K562 (cell line): ENCODE results near the gene RNF41. TPM values are rescaled to one million over a fixed set of nuclear protein-coding genes. Genes with fewer than 3 reads are reported as not detected.

Experiments used
- ATF4 ChIP-seq: fragments of 450-650 bp; formaldehyde crosslinking; IDR thresholded peaks from 2 replicates; pipeline ENCODE4 v1.4.0; 2022; ENCODE audit warnings: mild to moderate bottlenecking, moderate library complexity
- CEBPB ChIP-seq: fragments of 450-650 bp; IDR thresholded peaks from 2 replicates; pipeline ENCODE4 v1.6.1; 2016; ENCODE audit warnings: missing genetic modification characterization, missing compliant biosample characterization
- CHD1 ChIP-seq: fragments of 200-600 bp; sonication (generic); IDR thresholded peaks from one replicate; pipeline ENCODE4 v1.6.1; 2012; ENCODE audit warnings: mild to moderate bottlenecking, moderate library complexity, low read length, inconsistent platforms
- EP300 ChIP-seq: IDR thresholded peaks from 2 replicates; pipeline ENCODE4 v1.6.1; 2012; ENCODE audit warnings: low read length, improper control_type of control experiment
- EWSR1 ChIP-seq: fragments of 450-650 bp; IDR thresholded peaks from 2 replicates; pipeline ENCODE4 v1.6.1; 2018; ENCODE audit warnings: borderline replicate concordance, mild to moderate bottlenecking, low read depth, moderate library complexity; ENCODE audit not compliant: partially characterized antibody
- GTF2A2 ChIP-seq: IDR thresholded peaks from 2 replicates; pipeline ENCODE4 v1.6.1; 2016; ENCODE audit warnings: mild to moderate bottlenecking, missing genetic modification characterization, missing compliant biosample characterization
- HDAC1 ChIP-seq, 2 experiments: fragments of 450-650 bp; IDR thresholded peaks; 2 replicates each; pipeline ENCODE4 v1.6.1; 2016 to 2017; ENCODE audit warnings: inconsistent platforms in 1 of 2, mild to moderate bottlenecking in 1 of 2, moderate library complexity in 1 of 2
- KLF13 ChIP-seq: fragments of 450-650 bp; IDR thresholded peaks from 2 replicates; pipeline ENCODE4 v1.6.1; 2016; ENCODE audit warnings: missing genetic modification characterization, low read depth, mild to moderate bottlenecking, missing compliant biosample characterization, moderate library complexity, borderline replicate concordance
- MEIS2 ChIP-seq: fragments of 450-650 bp; IDR thresholded peaks from 2 replicates; pipeline ENCODE4 v1.6.1; 2014; ENCODE audit warnings: mild to moderate bottlenecking; ENCODE audit not compliant: partially characterized antibody
- SP1 ChIP-seq: sonication (generic); formaldehyde crosslinking; IDR thresholded peaks from 2 replicates; pipeline ENCODE4 v1.8.1; 2022; ENCODE audit warnings: mild to moderate bottlenecking, missing genetic modification reagents
- SRSF9 ChIP-seq: fragments of 200-400 bp; formaldehyde crosslinking; IDR thresholded peaks from 2 replicates; pipeline ENCODE4 v1.6.1; 2017; ENCODE audit warnings: low read depth, low read length, borderline replicate concordance
- ZBED1 ChIP-seq: IDR thresholded peaks from 2 replicates; pipeline ENCODE4 v1.6.1; 2014
- ZBTB34 ChIP-seq: fragments of 250-450 bp; sonication (Bioruptor Pico); IDR thresholded peaks from 2 replicates; pipeline ENCODE4 v1.8.0; 2021; ENCODE audit warnings: mild to moderate bottlenecking, moderate library complexity
- ZC3H4 ChIP-seq: sonication (generic); formaldehyde crosslinking; IDR thresholded peaks from 2 replicates; pipeline ENCODE4 v1.9.0; 2021; ENCODE audit warnings: missing genetic modification reagents, borderline replicate concordance
- ZFP91 ChIP-seq: sonication (generic); formaldehyde crosslinking; IDR thresholded peaks from 2 replicates; pipeline ENCODE4 v1.8.0; 2022; ENCODE audit warnings: mild to moderate bottlenecking, missing genetic modification reagents
- ZFPM2 ChIP-seq: fragments of 250-450 bp; sonication (Bioruptor Pico); IDR thresholded peaks from 2 replicates; pipeline ENCODE4 v1.5.1; 2022; ENCODE audit warnings: mild to moderate bottlenecking
- ZNF124 ChIP-seq: sonication (generic); formaldehyde crosslinking; IDR thresholded peaks from 2 replicates; pipeline ENCODE4 v1.8.1; 2022; ENCODE audit warnings: missing genetic modification reagents
- ZNF146 ChIP-seq: IDR thresholded peaks from one replicate; pipeline ENCODE4 v1.6.1; 2018; ENCODE audit warnings: missing compliant biosample characterization; ENCODE audit not compliant: unreplicated experiment
- ZNF395 ChIP-seq: fragments of 200-800 bp; sonication (Bioruptor generic); IDR thresholded peaks from 2 replicates; pipeline ENCODE4 v1.6.1; 2017; ENCODE audit warnings: missing genetic modification characterization, missing compliant biosample characterization
- ZNF436 ChIP-seq: fragments of 250-450, 450-650 bp; sonication (Bioruptor Pico); formaldehyde crosslinking; IDR thresholded peaks from 2 replicates; pipeline ENCODE4 v1.7.0; 2020; ENCODE audit warnings: mild to moderate bottlenecking
- ZNF444 ChIP-seq: fragments of 250-450 bp; sonication (Bioruptor Pico); IDR thresholded peaks from 2 replicates; pipeline ENCODE4 v1.4.0; 2020; ENCODE audit warnings: mild to moderate bottlenecking, moderate library complexity
- ZNF584 ChIP-seq: fragments of 200-800 bp; sonication (Bioruptor generic); IDR thresholded peaks from 2 replicates; pipeline ENCODE4 v1.6.1; 2016; ENCODE audit warnings: low read depth, mild to moderate bottlenecking, missing genetic modification characterization, missing compliant biosample characterization
- ZNF696 ChIP-seq: fragments of 250-450 bp; sonication (Bioruptor Pico); conservative IDR thresholded peaks from 2 replicates; pipeline ENCODE4 v1.4.0; 2020; ENCODE audit warnings: mild to moderate bottlenecking, moderate library complexity
- ZSCAN32 ChIP-seq: fragments of 450-650 bp; formaldehyde crosslinking; IDR thresholded peaks from 2 replicates; pipeline ENCODE4 v1.4.0; 2020; ENCODE audit warnings: mild to moderate bottlenecking, moderate library complexity
- polyA plus RNA-seq, 8 experiments: library from polyadenylated mRNA; depleted of rRNA in 4 of 8; stranded (reverse) in 5 of 8; unstranded in 3 of 8; fragments of >200 nt; fragmentation: Nextera tagmentation in 2 of 8; fragmentation: Illumina TruSeq in 1 of 8; extraction: Ambion mirVana in 2 of 8; extraction: Trizol in 1 of 8; gene quantifications; 2 replicates each; pipeline versions ENCODE4 v1.2.1 to v1.2.3, GENCODE V29; 2011 to 2014; ENCODE audit warnings: inconsistent platforms in 1 of 8, missing spikeins in 1 of 8
- total RNA-seq, 7 experiments: library from RNA; depleted of rRNA in 6 of 7; stranded (reverse); fragments of >200 nt in 6 of 7; fragmentation: Illumina TruSeq in 2 of 7; extraction: Trizol in 2 of 7; gene quantifications; 2 replicates each; pipeline versions ENCODE4 v1.2.1 to v1.2.3, GENCODE V29; 2011 to 2021; ENCODE audit warnings: low replicate concordance in 1 of 7

The RNF41 gene
- total and polyA plus RNA-seq, 9 of the 15 experiments (the other 6 are each of a cell fraction or from before 2014, with no cell fraction given): 28.2 to 46.8 (median 33.8) TPM

DNA sequence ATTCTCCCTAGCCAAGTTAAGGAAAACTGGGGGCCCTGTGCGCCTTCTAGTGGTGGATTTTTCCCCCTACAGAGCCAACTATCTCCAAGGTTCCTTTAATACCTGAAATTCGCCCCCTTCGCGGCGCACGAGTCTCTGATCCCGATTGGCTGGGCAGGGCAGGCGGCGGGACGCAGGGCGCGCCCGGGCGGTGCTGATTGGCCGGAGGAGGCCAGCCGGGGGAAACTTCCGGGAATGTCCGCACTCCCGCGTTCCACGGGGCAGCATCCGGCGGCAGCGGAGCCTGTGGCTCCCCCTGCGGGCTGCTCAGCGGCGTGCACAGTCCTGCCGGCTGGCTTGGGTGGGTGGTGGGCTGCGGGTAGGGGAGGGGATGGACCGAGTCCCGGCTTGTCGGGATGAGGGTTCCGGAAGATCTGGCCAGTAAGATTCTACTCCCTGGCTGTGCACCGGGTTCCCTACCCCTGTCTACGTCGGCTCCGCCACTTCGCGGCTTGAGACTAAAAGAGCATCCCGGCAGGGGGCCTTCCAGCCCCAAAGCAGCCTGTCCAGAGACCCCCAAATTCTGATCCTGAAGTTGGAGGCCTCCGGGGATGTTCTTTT lies 2.5 kb upstream of the RNF41 start, which contains the start of gene NABP2 (continued):
- TF ChIP-seq ZFP91 (CRISPR knock-in tag) (0 out of 2 replicates have a peak, but pooled peaks have one; percentile 67), ATF4 (no peak), ZNF584 (CRISPR knock-in tag) (no peak), ZNF146 (CRISPR knock-in tag) (no peak), ZSCAN32 (CRISPR knock-in tag) (no peak), EP300 (0 out of 2 replicates have a peak, but pooled peaks have one; percentile 29), ZNF696 (no peak), HDAC1 (IDR thresholded peaks at IDR 0.05) (peak in 1 of 2 experiments; percentile 64; a peak in 1 of 4 replicates), SRSF9 (no peak), CHD1 (no peak), ZNF444 (CRISPR knock-in tag) (no peak), ZNF436 (CRISPR knock-in tag) (no peak), KLF13 (tag) (no peak), MEIS2 (no peak), GTF2A2 (tag) (no peak), ZNF395 (no peak), EWSR1 (no peak), ZFPM2 (CRISPR knock-in tag) (0 out of 2 replicates have a peak, but pooled peaks have one; percentile 20), ZBTB34 (CRISPR knock-in tag) (no peak), ZNF124 (no peak), SP1 (CRISPR knock-in tag) (peak; percentile 86; the same call in 1 of the 2 replicates), ZC3H4 (CRISPR knock-in tag) (no peak), CEBPB (tag) (no peak), ZBED1 (no peak)
